ENCODE results near the gene GPR32. TPM values are rescaled to one million over a fixed set of nuclear protein-coding genes. Genes with fewer than 3 reads are reported as not detected.
"Not testable (repeated sequence)": the region's sequence is repeated elsewhere in the genome, so short reads cannot be mapped to it uniquely, and the experiment has no call there.

The GPR32 gene
- total RNA-seq, 4 donors from 2014 or later = not detected

- TF ChIP-seq, protein P1, sequence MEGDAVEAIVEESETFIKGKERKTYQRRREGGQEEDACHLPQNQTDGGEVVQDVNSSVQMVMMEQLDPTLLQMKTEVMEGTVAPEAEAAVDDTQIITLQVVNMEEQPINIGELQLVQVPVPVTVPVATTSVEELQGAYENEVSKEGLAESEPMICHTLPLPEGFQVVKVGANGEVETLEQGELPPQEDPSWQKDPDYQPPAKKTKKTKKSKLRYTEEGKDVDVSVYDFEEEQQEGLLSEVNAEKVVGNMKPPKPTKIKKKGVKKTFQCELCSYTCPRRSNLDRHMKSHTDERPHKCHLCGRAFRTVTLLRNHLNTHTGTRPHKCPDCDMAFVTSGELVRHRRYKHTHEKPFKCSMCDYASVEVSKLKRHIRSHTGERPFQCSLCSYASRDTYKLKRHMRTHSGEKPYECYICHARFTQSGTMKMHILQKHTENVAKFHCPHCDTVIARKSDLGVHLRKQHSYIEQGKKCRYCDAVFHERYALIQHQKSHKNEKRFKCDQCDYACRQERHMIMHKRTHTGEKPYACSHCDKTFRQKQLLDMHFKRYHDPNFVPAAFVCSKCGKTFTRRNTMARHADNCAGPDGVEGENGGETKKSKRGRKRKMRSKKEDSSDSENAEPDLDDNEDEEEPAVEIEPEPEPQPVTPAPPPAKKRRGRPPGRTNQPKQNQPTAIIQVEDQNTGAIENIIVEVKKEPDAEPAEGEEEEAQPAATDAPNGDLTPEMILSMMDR (IDR thresholded peaks at IDR 0.05) = no peak
- DNase-seq (ENCODE audit: low spot score) (no peak), ATAC-seq (ENCODE audit: low FRiP score) (no peak)
Measured at GRCh38 chr19:50799547-50799851, 29.2 kb downstream of the GPR32 start.

DNA sequence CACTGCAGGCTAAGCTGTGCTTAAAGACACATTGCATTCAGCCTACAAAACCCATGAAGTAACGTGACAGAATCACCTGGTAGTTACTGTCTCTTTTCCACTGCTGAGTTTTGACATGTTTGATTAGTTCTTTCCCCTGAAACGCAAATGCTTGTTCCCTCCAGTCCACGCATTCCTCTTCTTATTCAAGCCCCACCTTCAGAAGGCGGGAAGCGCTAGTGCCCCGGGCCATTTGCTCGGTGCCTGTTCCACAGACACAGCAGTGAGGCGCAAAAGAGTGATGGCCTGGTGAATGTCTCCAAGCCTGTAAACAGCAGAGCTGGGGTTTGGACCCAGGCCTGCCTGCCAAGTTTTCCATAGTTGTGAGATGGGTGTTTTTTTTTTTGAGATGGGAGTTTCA lies 30.8 kb downstream of the GPR32 start:
- DNase-seq (ENCODE audit: low spot score) = no peak
- no peak for ATAC-seq (ENCODE audit: low FRiP score)
- TF ChIP-seq, protein P1 (IDR thresholded peaks at IDR 0.05) = no peak

DNA sequence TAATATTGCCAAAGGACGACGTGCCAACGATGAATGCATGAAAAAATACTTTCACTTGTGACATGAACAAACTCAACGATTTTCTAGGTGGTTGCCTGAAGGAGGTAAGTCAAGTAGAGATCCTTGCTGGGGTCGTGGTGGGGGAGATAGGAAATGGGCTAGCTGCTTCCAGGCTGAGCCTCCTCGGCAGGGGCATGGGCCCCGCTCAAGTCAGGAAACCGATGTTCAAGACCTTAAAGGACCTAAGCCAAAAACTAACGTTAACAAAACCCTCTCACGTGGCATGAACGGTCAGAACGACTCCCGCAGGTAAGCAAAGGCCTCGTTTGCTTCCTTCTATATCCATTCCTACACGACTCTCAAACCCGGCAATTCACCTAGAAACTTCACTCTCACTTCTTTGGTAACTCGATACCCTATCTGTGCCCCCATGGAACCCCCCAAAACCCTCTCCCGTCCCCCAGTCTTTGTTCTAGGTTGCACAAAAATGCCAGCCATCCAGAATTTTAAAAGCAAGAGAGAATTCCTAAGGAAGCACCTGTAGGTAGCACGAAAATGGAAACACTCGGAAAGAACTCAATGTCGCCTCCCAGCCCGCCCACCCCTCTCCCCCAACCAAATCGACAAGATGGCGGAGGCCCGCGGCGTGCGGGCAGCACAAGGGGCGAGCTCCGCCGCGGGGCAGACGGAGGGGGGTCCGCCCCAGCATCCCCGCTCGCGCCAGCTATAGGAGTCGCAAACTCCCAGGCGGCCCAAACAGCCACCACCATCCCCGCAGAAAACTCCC lies 33.6 kb downstream of the GPR32 start:
- ATAC-seq (ENCODE audit: low FRiP score) = no peak

GRCh38 chr19:50804420-50805272 lies 34.4 kb downstream of the GPR32 start:
- ATAC-seq (ENCODE audit: low FRiP score) (peak; percentile 100), DNase-seq (ENCODE audit: low spot score) (peak; percentile 93)
- TF ChIP-seq, protein P1 (IDR thresholded peaks at IDR 0.05) = no peak

More for the DNA sequence above, 33.6 kb downstream of the GPR32 start:
- DNase-seq (ENCODE audit: low spot score) = no peak
- TF ChIP-seq, protein P1 (IDR thresholded peaks at IDR 0.05) = no peak

DNA sequence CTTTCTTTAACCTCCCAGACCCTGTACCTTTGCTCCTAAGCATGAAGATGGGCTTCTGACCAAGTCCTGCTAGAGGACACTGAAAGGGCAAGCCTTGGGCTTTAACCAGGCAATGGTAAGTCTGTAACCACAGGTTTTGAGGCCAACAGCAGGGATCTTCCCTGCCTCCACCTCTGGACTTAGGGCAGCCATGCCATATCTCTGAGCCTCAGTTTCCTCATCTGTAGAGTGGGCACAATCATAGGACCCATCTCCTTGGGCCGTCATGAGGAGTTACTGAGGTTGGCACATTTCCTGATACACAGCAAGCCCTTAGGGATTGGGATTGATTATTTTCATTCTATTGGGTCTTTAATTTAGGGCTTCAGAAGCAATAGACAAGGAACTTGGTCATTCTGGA lies 38.6 kb downstream of the GPR32 start:
- TF ChIP-seq, protein P1 (IDR thresholded peaks at IDR 0.05) = no peak
- ATAC-seq (ENCODE audit: low FRiP score) (no peak), DNase-seq (ENCODE audit: low spot score) (no peak)

DNA sequence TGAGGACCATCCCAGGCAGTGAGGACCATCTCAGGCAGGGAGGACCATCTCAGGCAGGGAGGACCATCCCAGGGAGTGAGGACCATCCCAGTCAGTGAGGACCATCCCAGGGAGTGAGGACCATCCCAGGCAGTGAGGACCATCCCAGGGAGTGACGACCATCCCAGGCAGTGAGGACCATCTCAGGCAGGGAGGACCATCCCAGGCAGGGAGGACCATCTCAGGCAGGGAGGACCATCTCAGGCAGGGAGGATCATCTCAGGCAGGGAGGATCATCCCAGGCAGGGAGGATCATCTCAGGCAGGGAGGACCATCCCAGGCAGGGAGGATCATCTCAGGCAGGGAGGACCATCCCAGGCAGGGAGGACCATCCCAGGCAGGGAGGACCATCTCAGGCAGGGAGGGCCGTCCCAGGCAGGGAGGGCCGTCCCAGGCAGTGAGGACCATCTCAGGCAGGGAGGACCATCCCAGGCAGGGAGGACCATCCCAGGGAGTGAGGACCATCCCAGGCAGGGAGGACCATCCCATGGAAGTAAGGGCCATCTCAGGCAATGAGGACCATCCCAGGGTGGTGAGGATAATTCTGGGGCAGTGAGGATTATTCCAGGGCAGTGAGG lies 41.5 kb downstream of the GPR32 start:
- ATAC-seq (ENCODE audit: low FRiP score) = not testable (repeated sequence)

GRCh38 chr19:50812474-50812873 lies 42.2 kb downstream of the GPR32 start:
- TF ChIP-seq, protein P1 (IDR thresholded peaks at IDR 0.05) = no peak
- DNase-seq (ENCODE audit: low spot score) = no peak
- no peak for ATAC-seq (ENCODE audit: low FRiP score)

More for the DNA sequence above, 41.5 kb downstream of the GPR32 start:
- DNase-seq (ENCODE audit: low spot score) = not testable (repeated sequence)
